Measurements from ENCODE around the gene TNNC1. TPM values are rescaled to one million over a fixed set of nuclear protein-coding genes. Genes with fewer than 3 reads are reported as not detected.
A peak's percentile ranks its signal among the peaks of the same experiment; 100 is the strongest.

Gene TNNC1
- total and polyA plus RNA-seq, 8 donors: 0.40 to 6.3 (median 1.5) TPM

- ATAC-seq: peak in 3 of 4 donors; percentile 7 to 56 (median 53)
- Histone ChIP-seq H3K27me3 (no peaks in the 10 kb centered on the region), H3K9me3 (no peaks in the 10 kb centered on the region), H3K4me1 (no peaks in the 10 kb centered on the region), H3K4me3 (no peak overlapping the region), H3K27ac (peak overlapping the region in 1 of 4 donors; percentile 11), H3K36me3 (no peaks in the 10 kb centered on the region)
- 76 to 83% methylated on average over 24 of the region's 24 CpGs for WGBS, 2 donors
- DNase-seq: peak in 1 of 6 donors; percentile 57
- FAIRE-seq: no peak
- intact Hi-C loops (cut with DNase I): no loop called here
- TF ChIP-seq CTCF (IDR thresholded peaks at IDR 0.05): no peak
These were observed 44.6 kb upstream of the TNNC1 start for GRCh38 chr3:52498137-52499054.

- FAIRE-seq (no peak), DNase-seq (no peak), ATAC-seq (peak in 2 of 4 donors; percentile 40 to 47)
- peak overlapping the region in 1 of 4 donors; percentile 32 for H3K4me3 ChIP-seq
- no peaks in the 10 kb centered on the region for H3K4me1 ChIP-seq
- H3K9me3 ChIP-seq: no peaks in the 10 kb centered on the region
- H3K27ac ChIP-seq: peak overlapping the region in 2 of 4 donors; percentile 3 to 28
- WGBS, 2 donors: 67 to 76% methylated on average over 16 of the region's 16 CpGs
- no peaks in the 10 kb centered on the region for H3K27me3 ChIP-seq
- intact Hi-C loops (cut with DNase I): no loop called here
- TF ChIP-seq CTCF (IDR thresholded peaks at IDR 0.05): no peak
- H3K36me3 ChIP-seq: peaks cover 3 to 12% (median 4%) of the 10 kb centered on the region in 3 donors
These were observed 42.1 kb upstream of the TNNC1 start for GRCh38 chr3:52495777-52496602.

- Histone ChIP-seq H3K27ac (peak within 1 kb of the TSS in 2 of 4 donors; percentile 3 to 28), H3K27me3 (no peaks in the 10 kb centered on the region), H3K4me3 (peak within 1 kb of the TSS in 1 of 4 donors; percentile 32), H3K36me3 (peaks cover 3 to 22% (median 4%) of the 10 kb centered on the region in 3 donors), H3K4me1 (no peaks in the 10 kb centered on the region), H3K9me3 (no peaks in the 10 kb centered on the region)
- ATAC-seq: peak in 3 of 4 donors; percentile 12 to 20 (median 17)
- DNase-seq: no peak
- no peak for FAIRE-seq
- 76% methylated on average over 25 of the region's 25 CpGs for WGBS, 2 donors
- intact Hi-C loops (cut with DNase I): no loop called here
- TF ChIP-seq CTCF (IDR thresholded peaks at IDR 0.05): no peak
These were observed 41.1 kb upstream of the TNNC1 start, which contains the start of gene STAB1 for GRCh38 chr3:52494886-52495495. Gene STAB1, plus strand, starts transcription at chr3:52495338. Its CDS starts 76 bp downstream, at chr3:52495414.

- Histone ChIP-seq H3K4me3 (no peak overlapping the region), H3K9me3 (no peaks in the 10 kb centered on the region), H3K27me3 (no peaks in the 10 kb centered on the region), H3K36me3 (peaks cover 3 to 27% (median 4%) of the 10 kb centered on the region in 3 donors), H3K4me1 (no peaks in the 10 kb centered on the region), H3K27ac (peak overlapping the region in 1 of 4 donors; percentile 17)
- no peak for TF ChIP-seq CTCF (IDR thresholded peaks at IDR 0.05)
- no peak for FAIRE-seq
- no peak for ATAC-seq
- intact Hi-C loops (cut with DNase I): no loop called here
- DNase-seq: no peak
- 78 to 81% methylated on average over 7 of the region's 7 CpGs for WGBS, 2 donors
These were observed 40.6 kb upstream of the TNNC1 start for GRCh38 chr3:52494445-52494844.
